GM13976 (cell line): Measurements from ENCODE around the gene PER3.

Source experiments
- DNase-seq: peaks from one replicate; pipeline ENCODE4 v3.0.0; 2012; ENCODE audit warnings: low spot score
- CTCF ChIP-seq: IDR thresholded peaks from 2 replicates; pipeline ENCODE4 v1.5.1; 2012; ENCODE audit warnings: borderline replicate concordance, mild to moderate bottlenecking; ENCODE audit not compliant: insufficient read depth; ENCODE audit errors: extremely low read depth, missing control alignments, control extremely low read depth
- in situ Hi-C: fragments of 300-500 bp; cut with MboI; formaldehyde crosslinking; loops from one replicate; pipeline ENCODE4 v1.12.0; 2022; ENCODE audit warnings: low sequenced_read_pairs, mixed read lengths, inconsistent platforms; ENCODE audit not compliant: unreplicated experiment

The PER3 gene

DNA sequence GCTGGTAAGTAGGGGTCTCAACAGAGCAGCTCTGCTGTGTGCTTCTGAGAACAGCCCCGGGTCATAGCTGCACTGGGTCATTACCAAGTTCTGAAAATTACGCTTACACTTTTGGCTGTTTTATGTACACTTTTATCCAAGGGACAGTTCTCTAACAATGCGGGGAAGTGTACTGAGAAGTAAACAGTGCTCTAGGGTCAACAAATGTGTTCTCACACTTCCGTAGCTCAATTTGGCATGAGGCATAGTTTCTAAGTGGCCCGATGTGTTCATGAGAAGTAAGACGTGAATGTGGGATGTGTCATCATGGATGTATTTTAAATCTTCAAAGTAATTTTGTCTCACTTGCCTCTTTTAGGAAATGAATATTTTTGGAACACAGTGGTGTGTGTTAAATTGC lies 23.8 kb upstream of the PER3 start:
- DNase-seq = no peak
- in situ Hi-C loops = no loop called here
- TF ChIP-seq CTCF = no peak

DNA sequence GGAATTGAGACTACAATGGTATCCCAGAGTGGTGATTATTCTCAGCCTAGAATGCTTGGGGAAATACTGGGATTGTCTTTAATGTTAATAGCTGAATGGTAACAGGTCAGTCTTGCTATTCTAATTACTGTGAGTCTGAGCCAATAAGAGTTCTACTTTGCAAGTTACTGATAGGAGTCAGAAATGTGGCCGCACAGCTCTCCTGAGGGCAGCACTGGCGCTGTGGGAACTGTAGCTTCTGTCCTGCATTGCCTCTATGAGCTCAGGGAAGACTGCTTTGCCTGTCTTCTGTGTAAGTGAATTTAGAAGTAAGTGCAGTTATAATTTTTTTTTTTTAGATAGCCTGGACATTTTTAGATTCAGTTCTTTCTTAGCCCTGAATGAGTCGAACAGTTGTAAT lies 23.0 kb upstream of the PER3 start:
- TF ChIP-seq CTCF = no peak
- no peak for DNase-seq
- in situ Hi-C loops = no loop called here

GRCh38 chr1:7767176-7767575 lies 16.9 kb upstream of the PER3 start:
- no peak for TF ChIP-seq CTCF
- DNase-seq = no peak
- in situ Hi-C loops = no loop called here

- TF ChIP-seq CTCF = no peak
- DNase-seq = no peak
- in situ Hi-C loops = no loop called here
These were observed 15.5 kb upstream of the PER3 start for GRCh38 chr1:7768583-7768982.

- in situ Hi-C loops = no loop called here
- TF ChIP-seq CTCF = no peak
- no peak for DNase-seq
These were observed 14.2 kb upstream of the PER3 start for GRCh38 chr1:7769673-7770412.

DNA sequence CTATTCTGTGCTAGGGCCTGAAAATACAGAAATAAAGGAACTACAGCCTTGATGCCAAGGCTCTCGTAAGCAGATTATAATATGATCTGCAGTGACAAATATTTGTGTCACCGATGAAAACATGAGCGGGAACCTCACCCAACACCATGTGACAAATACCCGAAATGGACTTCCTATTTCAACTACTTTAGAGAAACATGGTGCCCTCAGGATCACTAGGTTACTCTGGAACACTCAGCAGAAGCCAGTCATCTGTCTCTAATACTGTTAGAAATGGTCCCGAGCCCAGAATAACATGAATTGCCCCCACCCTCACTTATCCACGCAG lies 13.5 kb upstream of the PER3 start:
- no peak for DNase-seq

More for the DNA sequence above, 13.5 kb upstream of the PER3 start:
- in situ Hi-C loops = no loop called here
- no peak for TF ChIP-seq CTCF
